Stimulated activated CD4-positive, alpha-beta T cell treated with anti-CD3 and anti-CD28 coated beads, TNF-alpha, amount 100 ng/mL, for 4 hours (primary cell): ENCODE results near the gene RMI1.
"Not testable (repeated sequence)": the region's sequence is repeated elsewhere in the genome, so short reads cannot be mapped to it uniquely, and the experiment has no call there.

Source experiments
- DNase-seq, 3 experiments: peaks; one replicate each; pipeline ENCODE4 v3.0.0-alpha.2; 2020; ENCODE audit warnings: low read depth in 3 of 3

Gene RMI1

GRCh38 chr9:84007662-84008061 lies 27.1 kb downstream of the RMI1 start:
- no peak for DNase-seq

DNA sequence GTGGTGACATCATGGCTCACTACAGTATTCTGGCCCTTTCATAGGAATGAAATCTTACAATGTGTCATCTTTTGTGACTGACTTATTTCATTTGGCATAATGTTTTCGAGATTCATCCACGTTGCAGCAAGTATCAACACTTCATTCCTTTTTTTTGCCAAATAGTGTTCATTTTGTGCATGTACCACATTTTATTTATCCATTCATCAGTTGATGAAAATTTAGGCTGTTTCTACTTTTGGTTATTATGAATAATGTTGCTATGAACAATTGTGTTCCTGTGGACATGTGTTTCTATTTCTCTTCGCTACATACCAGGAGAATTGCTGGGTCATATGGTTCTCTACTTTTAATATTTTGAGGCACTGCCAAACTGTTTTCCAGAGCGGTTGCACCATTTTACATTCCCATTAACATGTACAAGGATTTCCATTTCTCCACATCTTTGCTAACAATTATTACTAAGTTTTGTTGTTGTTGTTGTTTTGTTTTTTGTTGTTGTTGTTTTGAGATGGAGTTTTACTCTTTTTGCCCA lies 43.5 kb downstream of the RMI1 start:
- no peak for DNase-seq

- DNase-seq = no peak
Measured at GRCh38 chr9:84027201-84027600, 46.6 kb downstream of the RMI1 start.

DNA sequence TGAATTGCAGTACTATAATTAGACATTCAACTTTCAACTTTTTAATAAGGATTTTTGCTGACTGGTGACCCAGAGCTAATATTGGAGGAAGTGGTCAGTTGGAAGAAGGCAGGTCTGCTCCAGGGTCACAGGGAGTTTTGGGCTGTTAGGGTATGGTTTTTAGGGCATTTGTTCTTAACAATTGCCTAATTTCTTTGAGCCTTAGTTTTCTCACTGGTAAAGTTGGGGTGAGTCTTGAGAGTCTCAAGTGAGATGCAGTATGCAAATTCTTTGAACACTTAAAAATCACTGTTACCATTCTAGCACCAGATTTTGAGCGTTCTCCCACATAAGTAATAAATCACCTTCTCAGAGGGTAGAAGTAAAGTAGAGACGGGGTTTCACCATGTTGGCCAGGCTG lies 50.9 kb downstream of the RMI1 start:
- DNase-seq = no peak

- not testable (repeated sequence) for DNase-seq
Measured at GRCh38 chr9:84041857-84042256, 61.3 kb downstream of the RMI1 start.

GRCh38 chr9:84045481-84046097 lies 65.0 kb downstream of the RMI1 start:
- DNase-seq = no peak
